Esophagus muscularis mucosa (tissue), 3 donors: ENCODE results near the gene CCL3.

Experiments
- POLR2AphosphoS5 ChIP-seq, 2 donors: sonication (generic); formaldehyde crosslinking; IDR thresholded peaks; one replicate each; pipeline ENCODE4 v1.6.1; 2017; ENCODE audit warnings: antibody characterized with exemption in 2 of 2
- TF ChIP-seq, protein P1 (sequence below), 3 experiments: fragments of 200-600 bp in 2 of 3; fragments of 450-650 bp in 1 of 3; sonication (generic) in 2 of 3; IDR thresholded peaks; one replicate each; pipeline ENCODE4 v1.5.1; 2017 to 2019; ENCODE audit warnings: antibody characterized with exemption in 3 of 3, mild to moderate bottlenecking in 2 of 3, moderate library complexity in 1 of 3

DNA sequence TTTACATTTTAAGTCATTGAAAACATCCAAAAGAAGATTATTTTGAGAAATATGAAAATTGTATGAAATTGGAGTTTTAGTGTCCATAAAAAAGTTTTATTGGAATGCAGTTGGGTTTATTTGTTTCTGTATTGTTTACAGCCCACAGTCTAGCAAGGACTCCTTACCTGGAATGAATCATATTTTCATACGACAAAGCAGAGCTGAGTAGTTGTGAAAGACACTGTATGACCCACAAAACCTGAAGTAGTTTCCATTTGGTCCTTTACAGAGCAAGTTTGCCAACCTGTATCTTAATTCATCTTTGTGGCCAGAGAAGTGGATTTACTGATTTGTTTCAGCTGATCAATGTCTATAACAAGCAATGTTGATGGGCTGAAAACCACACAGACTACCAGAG, 15.6 kb downstream of the CCL3 start:
- TF ChIP-seq, protein P1, sequence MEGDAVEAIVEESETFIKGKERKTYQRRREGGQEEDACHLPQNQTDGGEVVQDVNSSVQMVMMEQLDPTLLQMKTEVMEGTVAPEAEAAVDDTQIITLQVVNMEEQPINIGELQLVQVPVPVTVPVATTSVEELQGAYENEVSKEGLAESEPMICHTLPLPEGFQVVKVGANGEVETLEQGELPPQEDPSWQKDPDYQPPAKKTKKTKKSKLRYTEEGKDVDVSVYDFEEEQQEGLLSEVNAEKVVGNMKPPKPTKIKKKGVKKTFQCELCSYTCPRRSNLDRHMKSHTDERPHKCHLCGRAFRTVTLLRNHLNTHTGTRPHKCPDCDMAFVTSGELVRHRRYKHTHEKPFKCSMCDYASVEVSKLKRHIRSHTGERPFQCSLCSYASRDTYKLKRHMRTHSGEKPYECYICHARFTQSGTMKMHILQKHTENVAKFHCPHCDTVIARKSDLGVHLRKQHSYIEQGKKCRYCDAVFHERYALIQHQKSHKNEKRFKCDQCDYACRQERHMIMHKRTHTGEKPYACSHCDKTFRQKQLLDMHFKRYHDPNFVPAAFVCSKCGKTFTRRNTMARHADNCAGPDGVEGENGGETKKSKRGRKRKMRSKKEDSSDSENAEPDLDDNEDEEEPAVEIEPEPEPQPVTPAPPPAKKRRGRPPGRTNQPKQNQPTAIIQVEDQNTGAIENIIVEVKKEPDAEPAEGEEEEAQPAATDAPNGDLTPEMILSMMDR (IDR thresholded peaks at IDR 0.05), result no peak
- no peak for TF ChIP-seq POLR2AphosphoS5 (IDR thresholded peaks at IDR 0.05)
